GM18508 (cell line): ENCODE data around the gene TMEM62.
A peak's percentile ranks its signal among the peaks of the same experiment; 100 is the strongest.

Experiments used
- ATAC-seq: cut with Tn5 transposase; IDR thresholded peaks from one replicate; pipeline ENCODE4 v1.9.1; 2021; ENCODE audit warnings: moderate number of reproducible peaks; ENCODE audit not compliant: insufficient read depth, unreplicated experiment

Gene TMEM62

DNA sequence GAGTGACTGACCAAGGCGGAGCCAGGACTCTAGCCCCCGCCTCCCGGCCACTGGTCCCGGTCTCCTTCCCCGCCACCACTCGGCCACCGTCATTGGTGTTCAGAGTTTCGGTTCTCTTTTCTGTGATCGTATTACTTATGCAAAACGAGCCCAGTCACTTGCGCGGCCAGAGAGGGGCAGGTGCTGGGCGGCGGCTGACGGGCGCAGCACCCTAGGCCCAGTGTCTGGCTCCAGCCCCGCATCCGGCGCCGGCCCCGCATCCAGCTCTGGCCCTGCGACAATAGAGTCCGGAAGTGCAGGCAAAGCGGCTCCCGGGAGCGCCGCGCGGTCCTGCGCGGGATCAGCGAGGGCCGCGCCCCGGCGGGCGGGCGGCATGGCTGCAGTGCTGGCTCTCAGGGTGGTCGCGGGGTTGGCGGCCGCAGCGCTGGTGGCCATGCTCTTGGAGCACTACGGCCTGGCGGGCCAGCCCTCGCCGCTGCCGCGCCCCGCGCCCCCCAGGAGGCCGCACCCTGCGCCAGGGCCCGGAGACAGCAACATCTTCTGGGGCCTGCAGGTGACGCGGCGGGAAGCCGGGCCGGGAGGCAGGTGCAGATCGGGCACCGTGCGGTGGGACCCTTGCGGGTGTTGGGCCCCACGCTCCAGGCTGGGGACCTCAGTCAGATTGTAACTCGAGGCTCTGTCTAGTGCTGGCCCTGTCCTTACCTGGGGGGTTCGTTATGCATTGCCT lies at the start of gene TMEM62:
TSS of gene TMEM62 (plus strand) at position 157 of the 727 bp plus-strand sequence. CDS start at position 374, 217 bp downstream.
- ATAC-seq, result peak; percentile 73

DNA sequence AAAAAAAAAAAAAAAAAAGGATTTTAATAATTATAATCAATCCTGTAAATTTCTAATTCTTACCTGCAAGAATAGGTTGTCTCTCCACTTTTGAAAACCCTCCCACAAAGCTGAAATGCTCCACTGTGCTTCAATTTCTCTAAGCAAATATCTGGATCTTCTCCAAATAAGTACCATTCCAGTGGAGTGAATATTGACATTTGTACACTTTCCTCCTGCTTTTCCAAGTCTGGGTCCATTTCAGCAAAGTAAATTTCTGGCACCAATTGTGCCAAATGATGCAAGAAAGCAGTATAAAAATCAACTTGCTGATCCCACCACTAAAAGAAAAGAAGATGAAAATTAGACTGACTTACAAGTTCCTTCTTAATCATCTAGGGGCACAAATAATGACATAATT lies 47.5 kb upstream of the TMEM62 start:
- ATAC-seq, result no peak

DNA sequence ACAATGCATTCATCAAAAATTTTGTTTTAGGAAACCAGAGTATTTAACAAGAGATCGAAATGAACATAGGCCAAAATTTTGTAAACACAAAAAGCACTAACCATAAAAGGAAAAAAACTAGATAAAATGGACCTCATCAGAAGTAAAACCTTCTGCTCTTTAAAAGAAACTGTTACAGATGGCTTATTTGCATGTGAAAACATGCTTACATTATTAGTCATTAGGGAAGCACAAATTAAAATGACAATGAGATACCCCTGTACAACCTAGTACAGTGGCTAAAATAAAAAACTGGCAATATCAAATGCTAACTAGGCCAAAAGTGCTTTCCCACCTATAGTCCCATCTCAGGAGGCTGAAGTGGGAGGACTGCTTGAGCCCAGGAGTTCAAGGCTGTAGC lies 46.8 kb upstream of the TMEM62 start:
- ATAC-seq, result no peak

DNA sequence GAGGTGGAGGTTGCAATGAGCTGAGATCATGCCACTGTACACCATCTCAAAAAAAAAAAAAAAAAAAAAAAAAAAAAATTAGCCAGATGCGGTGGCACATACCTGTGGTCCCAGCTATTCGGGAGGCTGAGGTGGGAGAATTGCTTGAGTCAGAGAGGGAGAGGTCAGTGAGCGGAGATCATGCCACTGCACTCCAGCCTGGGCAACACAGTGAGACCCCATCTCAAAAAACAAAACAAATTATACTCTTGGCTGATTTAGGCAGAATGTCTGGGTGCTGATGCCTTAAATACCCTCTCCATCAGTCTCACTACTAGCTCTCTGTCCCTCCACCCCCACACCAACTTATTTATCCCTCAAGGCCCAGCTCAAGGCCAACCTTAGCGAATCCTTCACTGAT lies 41.5 kb upstream of the TMEM62 start:
- ATAC-seq, result no peak

DNA sequence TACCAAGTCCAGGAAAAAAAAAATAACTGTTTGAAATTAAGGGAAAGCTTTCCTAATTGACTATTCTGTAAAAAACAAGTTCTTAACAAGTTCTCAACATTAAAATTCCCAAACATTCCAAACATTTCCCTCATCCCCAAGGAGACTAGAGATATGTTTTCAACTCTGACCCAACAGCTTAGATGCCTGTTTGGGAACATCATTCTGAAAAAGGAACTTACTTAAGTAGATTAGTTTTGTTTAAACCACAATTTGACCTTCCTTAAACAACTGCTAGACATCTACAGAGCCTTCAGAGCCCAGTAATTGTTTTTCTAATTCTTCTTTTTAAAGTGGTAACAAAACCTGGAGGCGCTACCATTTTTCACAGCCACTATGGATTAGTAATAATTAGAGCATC lies 40.4 kb upstream of the TMEM62 start:
- ATAC-seq, result no peak

DNA sequence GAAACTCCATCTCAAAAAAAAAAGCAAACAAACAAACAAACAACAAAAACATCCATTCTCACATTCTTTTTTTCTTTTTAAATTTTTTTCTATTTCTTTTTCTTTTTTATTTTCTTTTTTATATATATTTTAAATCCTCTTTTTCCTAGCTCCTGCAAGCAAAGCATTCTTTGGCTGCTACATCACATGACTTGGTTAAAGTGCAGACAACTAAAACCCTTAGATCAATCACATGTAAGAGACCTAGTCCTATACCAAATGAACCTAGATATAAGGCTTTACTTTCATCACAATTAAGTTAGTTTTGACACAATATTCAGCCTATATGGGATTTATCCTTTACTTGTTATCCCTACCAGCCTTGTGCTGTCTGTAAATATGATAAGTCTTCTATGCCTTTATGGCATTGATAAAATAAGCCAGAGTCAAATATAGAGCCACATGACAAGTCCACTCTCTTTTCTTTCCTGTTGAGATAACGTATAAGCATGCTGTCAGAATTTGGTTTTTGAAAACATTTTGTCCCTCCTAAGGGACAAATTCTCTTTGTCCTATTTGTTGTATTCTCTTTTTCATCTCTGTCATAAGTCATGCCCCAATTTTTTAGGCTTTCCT lies 38.9 kb upstream of the TMEM62 start:
- ATAC-seq, result no peak

DNA sequence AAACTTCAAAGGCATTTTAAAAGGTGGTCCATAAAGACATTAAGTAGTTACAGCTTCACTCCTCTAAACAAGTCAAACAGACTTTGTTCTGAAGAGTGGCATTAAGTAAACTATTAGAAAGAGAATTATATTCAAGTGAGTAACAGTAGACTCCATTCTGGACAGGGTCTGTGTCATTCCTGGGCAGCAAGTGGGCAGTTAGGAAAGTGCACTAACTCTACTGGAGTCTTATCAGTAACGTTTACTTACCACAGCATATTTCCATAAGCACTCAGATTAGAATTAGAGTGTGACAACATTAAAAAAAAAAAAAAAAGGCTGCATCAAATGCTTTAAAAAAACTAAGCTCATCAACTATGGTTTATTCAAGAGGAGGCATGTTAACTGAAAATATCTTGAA lies 38.1 kb upstream of the TMEM62 start:
- ATAC-seq, result no peak

DNA sequence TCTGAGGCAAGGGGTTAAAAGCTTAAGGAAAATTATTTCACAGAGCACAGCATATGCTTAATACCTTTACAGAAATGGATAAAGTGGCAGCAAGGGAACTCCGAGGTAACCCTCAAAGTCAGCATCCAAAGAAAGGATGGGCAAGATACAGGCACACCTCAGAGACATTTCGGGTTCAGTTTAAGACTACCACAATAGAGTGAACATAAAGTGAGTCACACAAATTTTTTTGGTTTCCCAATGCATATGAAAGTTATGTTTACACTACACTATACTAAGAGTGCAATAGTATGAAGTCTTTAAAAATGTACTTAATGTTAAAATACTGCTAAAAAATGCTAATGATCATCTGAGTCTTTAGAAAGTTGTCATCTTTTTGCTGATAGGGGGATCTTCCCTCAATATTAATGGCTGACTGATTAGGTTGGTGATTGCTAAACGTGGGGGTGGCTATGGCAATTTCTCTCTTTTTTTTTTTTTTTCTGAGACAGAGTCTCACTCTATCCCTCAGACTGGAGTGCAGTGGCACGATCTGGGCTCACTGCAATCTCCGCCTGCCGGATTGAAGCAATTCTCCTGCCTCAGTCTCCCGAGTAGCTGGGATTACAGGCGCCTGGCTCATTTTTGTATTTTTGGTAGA lies 37.6 kb upstream of the TMEM62 start:
- ATAC-seq, result no peak

DNA sequence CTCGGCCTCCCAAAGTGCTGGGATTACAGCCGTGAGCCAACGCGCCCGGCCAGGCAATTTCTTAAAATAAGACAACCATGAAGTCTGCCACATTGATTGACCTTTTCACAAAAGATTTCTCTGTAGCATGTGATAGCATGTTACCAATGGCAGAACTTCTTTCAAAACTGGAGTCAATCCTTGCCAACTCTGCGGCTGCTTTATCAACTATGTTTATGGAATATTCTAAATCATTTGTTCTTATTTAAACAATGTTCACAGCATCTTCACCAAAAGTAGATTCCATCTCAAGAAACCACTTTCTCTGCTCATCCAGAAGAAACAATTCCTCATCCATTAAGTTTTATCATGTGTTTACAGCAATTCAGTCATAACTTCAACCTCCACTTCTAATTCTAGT lies 37.0 kb upstream of the TMEM62 start:
- ATAC-seq, result no peak

DNA sequence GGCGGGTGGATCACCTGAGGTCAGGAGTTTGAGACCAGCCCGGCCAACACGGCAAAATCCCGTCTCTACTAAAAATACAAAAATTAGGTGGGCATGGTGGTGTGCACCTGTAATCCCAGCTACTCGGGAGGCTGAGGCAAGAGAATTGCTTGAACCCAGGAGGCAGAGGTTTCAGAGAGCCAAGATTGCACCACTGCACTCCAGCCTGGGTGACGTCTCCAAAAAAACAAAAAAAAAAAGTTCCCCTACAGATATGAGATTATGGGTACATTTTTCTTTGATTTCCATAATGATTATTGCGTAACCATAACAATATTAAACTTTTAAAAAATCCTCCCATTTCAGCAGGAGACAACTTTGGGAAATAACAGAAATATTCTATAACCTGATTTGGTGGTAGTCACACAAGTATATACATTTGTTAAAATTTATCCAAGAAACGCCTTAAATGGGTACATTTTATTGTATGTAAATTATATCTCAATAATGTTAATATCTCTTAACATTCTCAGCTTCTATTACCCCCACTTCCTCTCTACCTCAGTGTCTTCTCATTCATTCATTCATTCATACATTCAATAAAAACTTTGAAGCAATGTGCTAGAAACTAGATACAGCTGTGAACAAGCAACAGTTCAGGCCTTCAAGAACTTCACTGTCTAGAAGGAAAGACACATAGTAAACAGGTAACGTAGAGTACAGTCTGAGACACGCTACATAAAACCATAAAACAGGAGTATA lies 34.1 kb upstream of the TMEM62 start:
- no peak for ATAC-seq

DNA sequence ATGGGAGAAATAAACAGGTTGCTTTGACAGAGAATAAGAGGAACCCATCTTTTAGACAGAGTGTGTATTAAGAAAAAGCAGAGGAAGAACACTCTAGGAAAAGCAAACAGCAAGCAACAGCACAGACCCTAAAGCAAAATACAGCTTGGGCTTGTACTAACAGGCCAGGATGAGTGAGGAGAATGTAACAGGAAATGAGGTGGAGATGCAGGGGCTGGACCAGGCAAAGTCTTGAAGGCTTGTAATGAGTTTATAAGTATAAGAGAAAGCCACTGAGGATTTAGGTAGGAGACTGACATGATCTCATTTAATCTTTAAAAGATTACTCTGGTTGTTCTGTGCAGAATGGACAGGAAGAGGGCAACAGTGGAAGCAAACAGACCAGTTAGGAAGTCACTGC lies 32.4 kb upstream of the TMEM62 start:
- ATAC-seq, result no peak

DNA sequence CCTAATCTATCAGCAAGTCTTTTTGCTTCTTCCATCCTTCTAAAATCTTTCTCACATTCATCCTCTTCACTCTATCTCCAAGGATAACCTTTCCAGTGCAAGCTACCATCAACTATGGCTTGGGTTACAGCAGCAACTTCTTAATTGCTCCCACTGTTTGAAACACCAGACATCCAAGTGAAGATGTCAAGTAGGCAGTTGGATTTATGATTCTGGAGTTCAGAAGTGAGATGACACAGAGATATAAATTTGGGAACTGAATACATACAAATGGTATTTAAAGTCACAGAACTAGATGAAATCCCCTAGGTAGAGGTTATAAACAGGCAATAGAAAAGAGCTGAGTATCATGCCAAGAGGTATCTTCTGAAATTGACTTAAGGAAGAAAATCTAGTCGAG lies 31.2 kb upstream of the TMEM62 start:
- no peak for ATAC-seq

DNA sequence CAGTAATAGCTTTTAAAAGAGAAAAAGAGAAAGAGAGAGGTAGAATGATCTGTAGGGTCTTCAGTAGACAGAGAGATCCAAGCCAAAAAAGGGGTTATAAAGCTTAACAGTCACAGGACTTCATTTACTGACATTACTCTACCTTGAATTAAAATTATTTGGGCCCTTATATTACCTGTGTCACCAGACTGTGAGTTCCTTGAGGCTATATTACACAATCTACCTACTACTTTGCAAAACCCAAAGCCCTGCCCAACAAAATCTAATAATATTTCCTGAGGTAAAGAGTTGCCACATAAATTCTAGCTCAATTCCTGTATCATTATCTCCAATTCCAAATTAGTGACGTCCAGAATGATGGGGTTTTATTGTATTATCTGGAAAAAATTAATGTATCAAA lies 29.5 kb upstream of the TMEM62 start:
- ATAC-seq, result no peak

DNA sequence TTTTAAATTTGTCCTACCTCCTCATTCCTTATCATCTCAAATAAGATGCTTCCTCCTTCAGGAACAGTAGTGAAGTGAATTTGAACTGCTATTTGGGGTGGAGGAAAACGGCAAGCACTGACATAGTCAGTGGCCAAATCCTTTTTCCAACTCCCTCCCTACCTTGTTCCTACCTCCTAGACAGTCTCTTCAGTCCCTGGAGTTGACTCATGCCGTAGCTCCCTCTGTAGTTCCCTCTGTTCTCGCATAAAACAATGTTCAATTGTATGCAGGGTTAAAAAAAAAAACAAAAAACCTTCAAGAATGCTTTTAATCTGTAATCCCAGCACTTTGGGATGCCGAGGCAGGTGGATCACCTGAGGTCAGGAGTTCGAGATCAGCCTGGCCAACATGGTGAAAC lies 29.0 kb upstream of the TMEM62 start:
- ATAC-seq, result no peak

DNA sequence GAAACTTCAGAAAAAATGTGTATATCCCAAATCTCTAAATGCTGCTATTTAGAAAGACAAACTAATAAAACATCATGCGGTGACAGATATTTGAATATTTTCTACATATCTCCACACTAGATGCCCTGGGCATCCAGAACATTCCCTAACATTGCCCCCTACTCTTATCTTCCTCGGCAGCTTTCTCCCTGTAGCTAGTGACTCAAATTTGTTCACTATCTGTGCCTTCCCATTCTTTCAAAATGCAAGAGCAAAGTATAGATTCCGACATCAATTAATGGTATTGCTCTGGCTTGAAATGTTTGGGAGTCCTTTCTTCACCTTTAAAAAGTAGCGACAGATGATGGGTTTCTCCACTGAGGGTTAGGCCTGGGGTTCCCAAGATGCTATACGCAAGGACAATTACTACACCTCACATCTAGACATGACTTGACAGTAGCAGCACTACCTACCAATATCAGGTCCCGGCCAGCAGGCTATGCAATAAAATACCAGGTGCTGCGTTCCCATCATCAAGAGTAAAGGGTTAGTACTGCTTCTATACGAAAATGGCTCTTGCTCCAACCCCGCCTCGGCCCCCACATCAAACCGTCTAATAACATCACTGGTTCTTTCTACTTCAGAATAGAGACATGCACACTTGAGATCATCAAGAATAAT lies 28.2 kb upstream of the TMEM62 start:
- ATAC-seq, result no peak

DNA sequence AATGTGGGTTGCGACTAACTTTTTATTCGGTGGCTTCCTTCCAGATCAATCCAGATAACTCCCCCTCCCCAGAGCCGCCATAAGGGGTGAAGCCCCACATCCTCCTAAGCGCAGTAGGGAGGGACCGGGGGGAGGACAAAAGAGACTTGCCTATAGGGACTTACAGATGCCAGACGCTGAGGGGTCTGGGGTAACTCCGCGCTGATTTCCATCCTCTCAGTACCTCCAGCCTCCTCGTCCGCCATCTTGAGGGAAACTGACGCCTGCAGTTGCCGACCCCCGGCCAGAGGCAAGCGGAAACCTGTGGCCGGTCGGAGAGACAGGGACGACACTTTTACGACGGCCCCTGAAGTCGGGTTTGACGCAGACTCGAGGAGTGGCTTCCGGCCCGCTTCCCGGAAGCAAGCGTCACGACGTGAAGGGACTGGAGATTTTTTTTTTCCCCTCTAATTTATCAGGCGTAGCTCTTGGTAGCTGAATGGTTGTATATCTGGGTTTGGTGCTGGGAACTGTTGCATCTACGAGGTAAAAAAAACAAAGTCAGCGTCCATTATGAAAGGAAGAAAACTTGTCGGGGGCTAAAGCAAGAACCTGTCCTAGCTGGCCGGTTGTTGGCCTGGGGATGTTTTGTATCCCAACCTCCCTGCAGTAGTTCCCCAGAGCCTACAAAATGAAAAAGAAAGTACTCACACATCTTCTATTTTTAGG lies 27.5 kb upstream of the TMEM62 start, which contains the start of gene UBR1:
TSS of gene UBR1 (minus strand) at position 261 of the 708 bp plus-strand sequence. CDS start at position 245, 16 bp downstream.
- ATAC-seq, result no peak

DNA sequence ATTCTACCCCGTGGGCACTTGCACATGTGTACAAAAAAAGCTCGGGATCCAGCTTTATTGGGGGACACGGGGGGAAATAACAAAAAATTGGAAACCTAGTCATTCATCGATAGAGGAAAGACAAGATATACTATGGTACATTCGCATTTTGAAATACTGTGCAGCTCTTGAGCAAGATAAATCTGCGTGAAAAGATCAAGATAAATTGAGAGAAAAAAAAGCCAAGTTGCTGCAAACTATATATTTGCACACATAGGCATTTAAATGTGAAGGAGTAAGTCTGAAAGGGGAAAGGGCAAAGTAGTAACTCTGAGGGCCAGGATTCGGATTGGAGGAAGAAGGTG lies 26.9 kb upstream of the TMEM62 start:
- no peak for ATAC-seq

DNA sequence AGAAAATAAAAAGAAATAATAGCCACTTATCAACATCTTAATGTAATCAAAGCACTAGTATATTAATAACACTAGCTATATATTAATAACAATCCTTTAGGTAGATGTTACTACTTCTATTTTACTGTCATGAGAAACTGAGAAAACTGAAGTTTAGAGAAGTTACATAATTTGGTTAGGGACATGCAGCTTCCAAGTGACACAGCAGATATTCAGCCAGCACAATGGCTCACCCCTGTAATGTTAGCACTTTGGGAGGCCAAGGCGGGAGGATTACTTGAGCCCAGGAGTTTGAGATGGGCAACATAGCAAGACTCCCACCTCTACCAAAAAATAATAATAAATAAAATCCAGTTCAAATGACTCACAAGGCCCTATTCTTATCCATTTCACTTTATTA lies 25.6 kb upstream of the TMEM62 start:
- ATAC-seq, result no peak

DNA sequence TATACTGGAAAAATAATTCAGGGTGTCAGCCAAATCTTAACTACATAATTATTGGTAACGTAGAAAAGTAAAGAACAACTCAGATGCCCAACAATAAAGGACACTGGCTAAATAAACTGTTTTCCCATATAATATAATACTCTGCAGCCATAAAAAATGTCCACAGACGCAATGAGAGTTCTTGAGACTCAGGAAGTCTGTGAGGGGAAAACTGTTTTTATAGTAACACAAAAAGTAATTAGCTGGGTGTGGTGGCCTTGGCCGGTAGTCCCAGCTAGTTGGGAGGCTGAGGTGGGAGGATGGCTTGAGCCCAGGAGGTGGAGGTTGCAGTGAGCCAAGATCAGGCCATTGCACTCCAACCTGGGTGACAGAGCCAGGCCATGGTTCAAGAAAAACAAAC lies 22.0 kb upstream of the TMEM62 start:
- no peak for ATAC-seq

DNA sequence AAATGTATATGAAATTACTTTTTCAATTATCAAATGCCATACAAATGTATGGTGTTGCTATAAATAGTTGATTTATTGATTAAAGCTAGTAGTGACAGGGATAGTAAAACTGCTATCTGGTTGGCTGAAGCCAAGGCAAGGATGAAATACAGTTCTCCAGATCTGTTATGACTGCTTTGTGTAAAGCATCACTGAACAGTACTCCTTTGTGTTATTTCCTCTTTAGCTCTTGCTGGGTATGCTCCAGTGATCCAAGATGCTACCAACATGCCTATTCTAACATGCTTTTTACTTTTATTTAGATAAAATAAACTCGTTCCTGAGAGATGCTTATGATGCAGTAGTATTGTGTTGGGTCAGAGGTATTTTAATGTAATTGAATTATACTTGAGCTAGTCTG lies 15.1 kb upstream of the TMEM62 start:
- ATAC-seq, result no peak
